HG02678 (cell line): Measurements from ENCODE around the gene UNC13C.
A peak's percentile ranks its signal among the peaks of the same experiment; 100 is the strongest.
"Not testable (repeated sequence)": the region's sequence is repeated elsewhere in the genome, so short reads cannot be mapped to it uniquely, and the experiment has no call there.

Experiments used
- ATAC-seq: cut with Tn5 transposase; IDR thresholded peaks from one replicate; pipeline ENCODE4 v1.9.1; 2021; ENCODE audit warnings: mild to moderate bottlenecking, moderate library complexity; ENCODE audit not compliant: unreplicated experiment

Gene UNC13C

GRCh38 chr15:54410481-54410880, 432.2 kb downstream of the UNC13C start:
- no peak for ATAC-seq

- ATAC-seq: no peak
These were observed 445.9 kb downstream of the UNC13C start for GRCh38 chr15:54424171-54424570.

- ATAC-seq: no peak
These were observed 450.4 kb downstream of the UNC13C start for GRCh38 chr15:54428596-54428995.

- ATAC-seq: not testable (repeated sequence)
These were observed 472.0 kb downstream of the UNC13C start for GRCh38 chr15:54450288-54450687.

GRCh38 chr15:54456413-54456812, 478.2 kb downstream of the UNC13C start:
- no peak for ATAC-seq

GRCh38 chr15:54462511-54462913, 484.3 kb downstream of the UNC13C start:
- no peak for ATAC-seq

GRCh38 chr15:54481819-54482218, 503.6 kb downstream of the UNC13C start:
- ATAC-seq: peak; percentile 42

- no peak for ATAC-seq
These were observed 504.0 kb downstream of the UNC13C start for GRCh38 chr15:54482251-54482650.

- ATAC-seq: no peak
These were observed 522.1 kb downstream of the UNC13C start for GRCh38 chr15:54500330-54500729.

- no peak for ATAC-seq
These were observed 524.3 kb downstream of the UNC13C start for GRCh38 chr15:54502416-54503075.

GRCh38 chr15:54504695-54505094, 526.5 kb downstream of the UNC13C start:
- no peak for ATAC-seq

- ATAC-seq: no peak
These were observed 528.8 kb downstream of the UNC13C start for GRCh38 chr15:54506977-54507524.

- ATAC-seq: no peak
These were observed 536.4 kb downstream of the UNC13C start for GRCh38 chr15:54514601-54515000.

GRCh38 chr15:54515664-54516582, 537.7 kb downstream of the UNC13C start:
- ATAC-seq: no peak

GRCh38 chr15:54517366-54517765, 539.1 kb downstream of the UNC13C start:
- no peak for ATAC-seq

GRCh38 chr15:54518156-54518882, 540.1 kb downstream of the UNC13C start:
- no peak for ATAC-seq

- peak; percentile 83 for ATAC-seq
These were observed 541.3 kb downstream of the UNC13C start for GRCh38 chr15:54519577-54519976.

GRCh38 chr15:54520616-54521015, 542.4 kb downstream of the UNC13C start:
- ATAC-seq: no peak

- ATAC-seq: no peak
These were observed 543.0 kb downstream of the UNC13C start for GRCh38 chr15:54521206-54521605.

GRCh38 chr15:54528021-54528420, 549.8 kb downstream of the UNC13C start:
- ATAC-seq: no peak

- no peak for ATAC-seq
These were observed 562.5 kb downstream of the UNC13C start for GRCh38 chr15:54540721-54541120.
